ENCODE measurements around the gene PLAC8.
"Not testable (repeated sequence)": the region's sequence is repeated elsewhere in the genome, so short reads cannot be mapped to it uniquely, and the experiment has no call there.

Gene PLAC8

GRCh38 chr4:83071116-83071515 is 43.4 kb downstream of the PLAC8 start:
- H3K4me3 Mint-ChIP-seq = no peak overlapping the region
- no peaks in the 10 kb centered on the region for H3K9me3 Mint-ChIP-seq
- H3K4me1 Mint-ChIP-seq (ENCODE audit: low read depth) = peaks cover 20% of the 10 kb centered on the region
- intact Hi-C loops (cut with micrococcal nuclease) = no loop called here
- H3K36me3 Mint-ChIP-seq (ENCODE audit: low read depth) = peaks cover 51% of the 10 kb centered on the region
- H3K27ac Mint-ChIP-seq = no peak overlapping the region
- H3K27me3 Mint-ChIP-seq = no peaks in the 10 kb centered on the region

GRCh38 chr4:83067058-83067639 is 47.4 kb downstream of the PLAC8 start:
- Mint-ChIP-seq H3K36me3 (ENCODE audit: low read depth) (peaks cover 58% of the 10 kb centered on the region), H3K27me3 (no peaks in the 10 kb centered on the region), H3K4me3 (no peak overlapping the region), H3K27ac (no peak overlapping the region), H3K4me1 (ENCODE audit: low read depth) (peaks cover 34% of the 10 kb centered on the region), H3K9me3 (no peaks in the 10 kb centered on the region)
- intact Hi-C loops (cut with micrococcal nuclease) = no loop called here

DNA sequence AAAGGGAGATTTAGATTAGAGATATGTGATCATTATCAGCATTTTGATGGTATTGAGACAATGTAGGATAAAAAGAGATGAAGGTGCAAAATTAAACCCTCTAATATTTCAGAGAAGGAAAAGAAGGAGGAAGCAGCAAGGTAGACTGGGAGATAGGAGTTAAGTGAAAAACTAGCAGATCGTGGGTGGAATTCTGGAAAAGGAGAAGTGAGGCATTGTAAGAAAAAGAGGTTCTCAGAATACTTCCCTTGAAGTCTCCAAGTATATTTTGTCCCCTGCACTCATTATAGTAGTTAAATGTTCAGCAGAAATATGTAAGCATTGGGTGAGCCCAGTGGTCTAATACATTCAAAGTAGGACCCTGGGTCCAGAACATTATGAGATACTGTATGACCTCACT is 49.3 kb downstream of the PLAC8 start:
- Mint-ChIP-seq H3K36me3 (ENCODE audit: low read depth) (peaks cover 46% of the 10 kb centered on the region), H3K9me3 (no peaks in the 10 kb centered on the region), H3K4me3 (peak overlapping the region; percentile 11), H3K27ac (peak overlapping the region; percentile 37), H3K4me1 (ENCODE audit: low read depth) (peaks cover 32% of the 10 kb centered on the region), H3K27me3 (no peaks in the 10 kb centered on the region)
- intact Hi-C loops (cut with micrococcal nuclease) = no loop called here

GRCh38 chr4:83062739-83063138 is 51.8 kb downstream of the PLAC8 start:
- intact Hi-C loops (cut with micrococcal nuclease) = no loop called here
- Mint-ChIP-seq H3K4me3 (no peak overlapping the region), H3K27ac (peak overlapping the region; percentile 76), H3K36me3 (ENCODE audit: low read depth) (peaks cover 48% of the 10 kb centered on the region), H3K27me3 (no peaks in the 10 kb centered on the region), H3K9me3 (no peaks in the 10 kb centered on the region), H3K4me1 (ENCODE audit: low read depth) (peaks cover 32% of the 10 kb centered on the region)

DNA sequence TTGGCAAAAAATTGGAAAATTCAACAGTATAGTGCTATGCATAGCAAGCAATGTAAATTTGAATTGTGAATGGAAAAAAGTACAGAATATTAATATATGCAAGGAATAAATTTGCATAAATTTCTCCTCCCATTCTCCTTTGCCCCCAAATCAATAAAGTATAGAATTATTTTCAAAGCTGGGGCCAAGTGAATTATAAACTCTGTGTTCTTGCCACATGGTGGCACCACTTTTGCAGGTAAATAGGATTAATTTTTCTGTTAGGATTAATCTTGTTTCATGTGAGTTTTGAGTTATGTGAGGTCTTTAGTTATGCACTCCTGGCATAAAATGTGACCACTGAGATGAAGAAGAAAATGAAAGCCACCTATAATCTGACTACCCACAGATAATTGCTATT is 59.6 kb downstream of the PLAC8 start:
- H3K27me3 Mint-ChIP-seq = no peaks in the 10 kb centered on the region
- H3K9me3 Mint-ChIP-seq = no peaks in the 10 kb centered on the region
- no peak overlapping the region for H3K27ac Mint-ChIP-seq
- H3K4me3 Mint-ChIP-seq = no peak overlapping the region
- H3K36me3 Mint-ChIP-seq (ENCODE audit: low read depth) = peaks cover 66% of the 10 kb centered on the region
- H3K4me1 Mint-ChIP-seq (ENCODE audit: low read depth) = no peaks in the 10 kb centered on the region
- intact Hi-C loops (cut with micrococcal nuclease) = loop anchor here (5.0 kb wide), 1 partner anchor 207 kb away; no protein-coding TSS in a partner anchor

DNA sequence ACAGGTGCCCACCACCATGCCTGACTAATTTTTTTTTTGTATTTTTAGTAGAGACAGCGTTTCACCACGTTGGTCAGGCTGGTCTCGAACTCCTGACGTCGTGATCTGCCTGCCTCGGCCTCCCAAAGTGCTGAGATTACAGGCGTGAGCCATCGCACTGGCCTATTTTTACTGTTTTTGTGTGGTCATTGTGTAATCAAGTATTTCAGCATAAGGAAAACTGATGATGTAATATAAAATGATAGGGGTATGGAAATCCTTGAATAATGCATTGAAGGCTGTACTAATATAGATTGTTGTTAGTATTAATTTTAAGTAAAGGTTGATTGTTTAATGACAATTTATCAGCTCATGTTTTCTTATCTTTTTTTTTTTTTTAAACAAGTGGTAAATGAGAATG is 65.7 kb downstream of the PLAC8 start:
- H3K27me3 Mint-ChIP-seq; intact Hi-C loops (cut with micrococcal nuclease); H3K4me3 Mint-ChIP-seq; H3K9me3 Mint-ChIP-seq; H3K4me1 Mint-ChIP-seq (ENCODE audit: low read depth); H3K27ac Mint-ChIP-seq: not testable (repeated sequence)
- H3K36me3 Mint-ChIP-seq (ENCODE audit: low read depth) = peaks cover 46% of the 10 kb centered on the region

- H3K4me1 Mint-ChIP-seq (ENCODE audit: low read depth) = no peaks in the 10 kb centered on the region
- H3K27ac Mint-ChIP-seq = no peak overlapping the region
- H3K4me3 Mint-ChIP-seq = no peak overlapping the region
- intact Hi-C loops (cut with micrococcal nuclease) = no loop called here
- H3K36me3 Mint-ChIP-seq (ENCODE audit: low read depth) = peaks cover 29% of the 10 kb centered on the region
- H3K9me3 Mint-ChIP-seq = no peaks in the 10 kb centered on the region
- H3K27me3 Mint-ChIP-seq = no peaks in the 10 kb centered on the region
Observed at GRCh38 chr4:83046693-83047473, 67.6 kb downstream of the PLAC8 start.

DNA sequence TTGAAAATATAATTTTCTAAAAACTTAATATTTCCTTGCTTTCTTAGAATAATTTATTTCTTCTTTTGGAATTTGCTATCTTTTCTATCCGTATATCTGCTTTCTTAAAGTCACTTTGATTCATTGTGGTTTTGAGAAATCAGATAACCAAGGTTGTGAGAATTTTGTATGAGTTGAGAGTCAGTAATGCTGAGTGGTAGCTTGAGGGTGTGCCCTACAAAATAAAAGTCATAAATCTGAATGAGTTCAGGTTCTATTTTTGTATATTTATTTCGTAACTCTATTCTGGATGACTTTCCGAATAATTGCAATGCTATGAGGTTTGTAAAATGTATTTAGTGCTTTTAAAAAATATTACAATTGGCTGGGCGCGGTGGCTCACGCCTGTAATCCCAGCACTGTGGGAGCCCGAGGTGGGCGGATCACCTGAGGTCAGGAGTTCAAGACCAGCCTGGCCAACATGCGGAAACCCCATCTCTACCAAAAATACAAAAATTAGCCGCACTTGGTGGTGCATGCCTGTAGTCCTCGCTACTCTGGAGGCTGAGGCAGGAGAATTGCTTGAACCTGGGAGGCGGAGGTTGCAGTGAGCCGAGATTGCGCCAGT is 70.6 kb downstream of the PLAC8 start:
- intact Hi-C loops (cut with micrococcal nuclease) = no loop called here
- Mint-ChIP-seq H3K36me3 (ENCODE audit: low read depth) (peaks cover 8% of the 10 kb centered on the region), H3K9me3 (no peaks in the 10 kb centered on the region), H3K4me3 (no peak overlapping the region), H3K27ac (no peak overlapping the region), H3K4me1 (ENCODE audit: low read depth) (peaks cover 10% of the 10 kb centered on the region), H3K27me3 (no peaks in the 10 kb centered on the region)

- peaks cover 10% of the 10 kb centered on the region for H3K4me1 Mint-ChIP-seq (ENCODE audit: low read depth)
- H3K27me3 Mint-ChIP-seq; H3K27ac Mint-ChIP-seq; intact Hi-C loops (cut with micrococcal nuclease); H3K4me3 Mint-ChIP-seq; H3K9me3 Mint-ChIP-seq; H3K36me3 Mint-ChIP-seq (ENCODE audit: low read depth): not testable (repeated sequence)
Observed at GRCh38 chr4:83043157-83043556, 71.4 kb downstream of the PLAC8 start.

- Mint-ChIP-seq H3K27me3 (no peaks in the 10 kb centered on the region), H3K27ac (no peak overlapping the region), H3K9me3 (no peaks in the 10 kb centered on the region), H3K4me3 (no peak overlapping the region), H3K4me1 (ENCODE audit: low read depth) (peaks cover 25% of the 10 kb centered on the region), H3K36me3 (ENCODE audit: low read depth) (peaks cover 9% of the 10 kb centered on the region)
- intact Hi-C loops (cut with micrococcal nuclease) = no loop called here
Observed at GRCh38 chr4:83040269-83040668, 74.3 kb downstream of the PLAC8 start.
